GM10248 (cell line): ENCODE measurements around the gene ALG14.

Source experiments
- CTCF ChIA-PET: fragments of 300-600 bp; sonication (Branson Sonifier 250); formaldehyde crosslinking; extraction: SDS; loops from one replicate; lab custom pipeline; 2021; ENCODE audit warnings: antibody characterized with exemption; lab: Yijun Ruan, JAX
- POLR2A ChIA-PET: fragments of 350-650 bp; sonication (Branson Sonifier 250); formaldehyde crosslinking; extraction: SDS; loops from one replicate; lab custom pipeline; 2020; ENCODE audit warnings: antibody characterized with exemption; lab: Yijun Ruan, JAX
- DNase-seq: peaks from one replicate; pipeline ENCODE4 v3.0.0; 2012; ENCODE audit errors: extremely low spot score
- TF ChIP-seq, protein P1 (sequence below): IDR thresholded peaks from 2 replicates; pipeline ENCODE4 v1.5.1; 2012; ENCODE audit warnings: mild to moderate bottlenecking, low read depth; ENCODE audit errors: extremely low read depth, missing control alignments, control extremely low read depth

ALG14 gene

DNA sequence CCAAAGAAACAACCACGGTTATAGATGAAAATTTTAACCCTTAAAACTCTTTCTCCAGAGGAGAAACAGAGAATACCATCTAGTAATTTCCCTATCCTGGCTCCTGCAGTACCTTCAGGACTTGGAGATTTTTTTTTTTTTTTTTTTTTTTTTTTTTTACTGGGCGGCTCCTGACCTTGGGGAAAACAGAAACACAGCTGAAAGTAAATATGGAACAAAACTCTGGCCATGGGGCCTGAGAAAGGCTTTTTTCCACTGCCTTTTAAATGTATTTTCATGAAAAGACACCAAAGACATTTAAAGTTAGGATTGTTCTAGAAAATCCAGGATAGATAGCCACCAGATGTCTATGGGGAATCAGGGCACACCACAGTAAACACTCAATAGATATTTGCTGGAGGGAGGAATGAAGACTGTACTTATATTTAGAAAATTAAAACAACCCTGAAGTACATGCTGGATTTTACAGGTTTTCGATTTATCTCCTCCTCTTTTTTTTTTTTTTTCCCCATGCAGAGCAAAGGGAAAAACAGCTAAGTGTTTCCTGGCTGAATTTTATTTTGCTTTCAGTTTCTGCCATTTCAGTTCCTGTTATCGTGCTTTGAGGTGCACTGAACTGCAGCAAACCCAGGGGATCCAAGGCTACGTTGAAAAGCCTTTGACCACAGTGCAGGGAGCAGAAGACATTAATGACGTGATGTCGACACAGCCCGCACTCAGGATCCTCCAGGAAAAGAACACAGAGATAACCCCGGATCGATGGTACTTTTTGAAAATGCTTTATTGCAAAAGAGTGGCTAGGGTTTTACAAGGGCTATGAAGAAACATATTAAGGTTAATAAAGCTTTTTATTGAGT, 110.1 kb downstream of the ALG14 start:
- DNase-seq: peak; percentile 54
- ChIA-PET CTCF (interaction anchor here (1.3 kb wide), 1 partner anchor 62 kb away, joined by 3 read pairs; no protein-coding TSS in a partner anchor), POLR2A (interaction anchor here (0.6 kb wide), 1 partner anchor 93 kb away, joined by 4 read pairs; no protein-coding TSS in a partner anchor)
- TF ChIP-seq, protein P1, sequence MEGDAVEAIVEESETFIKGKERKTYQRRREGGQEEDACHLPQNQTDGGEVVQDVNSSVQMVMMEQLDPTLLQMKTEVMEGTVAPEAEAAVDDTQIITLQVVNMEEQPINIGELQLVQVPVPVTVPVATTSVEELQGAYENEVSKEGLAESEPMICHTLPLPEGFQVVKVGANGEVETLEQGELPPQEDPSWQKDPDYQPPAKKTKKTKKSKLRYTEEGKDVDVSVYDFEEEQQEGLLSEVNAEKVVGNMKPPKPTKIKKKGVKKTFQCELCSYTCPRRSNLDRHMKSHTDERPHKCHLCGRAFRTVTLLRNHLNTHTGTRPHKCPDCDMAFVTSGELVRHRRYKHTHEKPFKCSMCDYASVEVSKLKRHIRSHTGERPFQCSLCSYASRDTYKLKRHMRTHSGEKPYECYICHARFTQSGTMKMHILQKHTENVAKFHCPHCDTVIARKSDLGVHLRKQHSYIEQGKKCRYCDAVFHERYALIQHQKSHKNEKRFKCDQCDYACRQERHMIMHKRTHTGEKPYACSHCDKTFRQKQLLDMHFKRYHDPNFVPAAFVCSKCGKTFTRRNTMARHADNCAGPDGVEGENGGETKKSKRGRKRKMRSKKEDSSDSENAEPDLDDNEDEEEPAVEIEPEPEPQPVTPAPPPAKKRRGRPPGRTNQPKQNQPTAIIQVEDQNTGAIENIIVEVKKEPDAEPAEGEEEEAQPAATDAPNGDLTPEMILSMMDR: no peak

DNA sequence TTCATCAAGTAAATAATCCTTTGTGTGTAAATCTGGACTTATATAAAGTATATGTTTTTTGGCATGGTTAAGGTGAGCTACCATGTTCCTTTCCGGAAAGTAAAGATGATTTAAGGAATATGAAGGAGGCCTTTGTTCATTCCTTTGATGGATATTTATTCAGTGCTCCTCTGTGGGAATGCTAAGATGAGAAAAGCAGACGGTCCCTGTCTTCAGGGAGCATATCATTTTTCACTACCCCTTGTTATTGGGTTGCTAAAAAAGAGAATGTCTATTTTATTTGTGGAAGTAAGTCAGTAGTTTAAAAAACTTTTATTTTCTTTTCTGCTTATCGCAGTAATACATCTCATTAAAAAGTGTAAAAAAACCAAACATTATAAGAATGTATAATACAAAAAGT, 110.8 kb downstream of the ALG14 start:
- POLR2A ChIA-PET: no interaction called here
- TF ChIP-seq, protein P1: no peak
- CTCF ChIA-PET: interaction anchor here (0.8 to 1.2 kb wide), 4 partner anchors 18 to 272 kb away, joined by 3 read pairs; partner anchors contain the start of gene RWDD3
- no peak for DNase-seq

DNA sequence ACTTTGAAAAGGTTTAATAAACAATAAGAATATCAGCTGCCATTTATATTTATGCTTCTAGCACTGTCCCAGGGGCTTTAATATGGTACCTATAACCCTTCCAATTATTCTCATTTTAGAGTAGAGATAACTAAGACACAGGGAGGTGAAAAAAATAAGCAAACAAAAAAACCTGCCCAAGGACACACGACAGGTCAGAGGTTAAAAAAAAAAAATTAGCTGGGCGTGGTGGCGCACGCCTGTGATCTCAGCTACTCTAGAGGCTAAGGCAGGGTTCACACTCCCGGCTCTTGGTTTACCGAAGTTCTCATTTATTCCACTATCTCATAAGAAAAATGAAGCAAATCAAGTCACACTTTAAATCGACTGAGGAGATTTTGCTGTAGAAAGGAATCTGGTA, 111.2 kb downstream of the ALG14 start:
- ChIA-PET CTCF (interaction anchor here (0.7 to 1.4 kb wide), 6 partner anchors 16 to 272 kb away, joined by 3 read pairs; partner anchors contain the start of gene RWDD3), POLR2A (no interaction called here)
- no peak for DNase-seq
- TF ChIP-seq, protein P1: no peak

DNA sequence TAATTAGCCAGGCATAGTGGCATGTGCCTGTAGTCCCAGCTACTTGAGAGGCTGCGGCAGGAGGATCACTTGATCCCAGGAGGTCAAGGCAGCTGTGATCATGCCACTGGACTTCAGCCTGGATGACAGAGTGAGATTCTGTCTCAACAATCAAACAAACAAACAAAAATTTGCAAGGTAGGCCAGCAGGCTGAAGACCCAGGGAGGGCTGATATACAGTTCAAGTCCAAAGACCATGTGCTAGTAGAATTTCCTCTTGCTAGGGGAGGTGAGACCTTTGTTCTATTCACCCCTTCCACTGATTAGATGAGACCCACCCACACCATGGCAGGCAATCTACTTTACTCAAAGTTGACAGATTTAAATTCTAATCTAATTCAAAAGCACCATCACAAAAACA, 114.7 kb downstream of the ALG14 start:
- no peak for DNase-seq
- TF ChIP-seq, protein P1: no peak
- POLR2A ChIA-PET: no interaction called here
- CTCF ChIA-PET: no interaction called here

- TF ChIP-seq, protein P1: no peak
- CTCF ChIA-PET: no interaction called here
- POLR2A ChIA-PET: no interaction called here
- no peak for DNase-seq
Observed at GRCh38 chr1:94955767-94956632, 116.8 kb downstream of the ALG14 start.

DNA sequence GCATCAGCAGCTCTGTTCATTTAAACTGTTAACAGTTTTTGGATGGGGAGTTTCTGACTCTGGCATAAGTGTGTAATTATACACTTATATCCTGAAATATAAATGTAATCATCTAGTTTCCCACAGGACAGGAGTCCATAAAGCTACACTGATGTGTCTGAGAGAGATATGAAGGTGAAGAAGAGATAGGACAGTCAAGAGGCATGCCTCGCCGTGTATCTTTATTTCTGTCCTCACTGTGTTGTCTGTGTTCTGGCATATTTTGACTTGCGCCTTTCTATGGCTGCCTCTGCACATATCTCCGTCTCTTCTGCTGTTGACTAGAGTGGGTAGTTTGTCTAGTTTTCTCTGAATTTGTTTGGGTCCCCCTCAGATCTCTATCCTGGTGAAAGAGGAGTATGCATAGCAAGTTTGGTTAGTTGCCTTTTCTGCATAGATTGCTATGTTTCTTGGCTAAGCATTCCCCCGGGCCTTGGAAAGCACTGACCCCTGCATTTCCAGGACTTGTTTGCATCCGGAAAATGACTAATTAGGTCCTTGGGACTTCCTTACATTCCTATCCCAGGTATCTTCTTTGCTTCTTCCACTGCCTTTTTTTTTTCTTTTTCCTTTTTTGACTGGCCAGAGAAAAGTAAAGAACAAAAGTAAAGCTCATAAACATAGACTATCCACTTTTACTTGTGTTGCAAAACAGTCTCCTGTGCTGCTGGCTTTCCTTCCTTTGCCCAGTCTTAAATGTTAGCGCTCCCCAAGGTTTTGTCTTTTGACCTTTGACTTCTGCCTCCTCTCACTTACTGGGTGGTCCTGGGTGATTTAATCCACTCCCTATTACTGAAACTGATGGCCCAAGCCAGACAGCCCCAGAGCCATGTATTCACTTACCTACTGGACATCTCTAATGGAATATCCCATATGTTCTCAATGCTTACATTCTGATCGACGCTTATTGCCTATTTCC, 118.2 kb downstream of the ALG14 start:
- ChIA-PET POLR2A (no interaction called here), CTCF (no interaction called here)
- TF ChIP-seq, protein P1: no peak
- DNase-seq: no peak
